Activated naive CD8-positive, alpha-beta T cell treated with anti-CD3 and anti-CD28 coated beads for 36 hours (primary cell): ENCODE data around the gene RBMS3. TPM values are rescaled to one million over a fixed set of nuclear protein-coding genes. Genes with fewer than 3 reads are reported as not detected.
"Not testable (repeated sequence)": the region's sequence is repeated elsewhere in the genome, so short reads cannot be mapped to it uniquely, and the experiment has no call there.

Experiments used
- DNase-seq: peaks from one replicate; pipeline ENCODE4 v3.0.0; 2021
- H3K27ac Mint-ChIP-seq: one replicate; pipeline ENCODE4 v1.8.0; 2022; ENCODE audit warnings: mild to moderate bottlenecking, moderate library complexity, mixed read lengths
- H3K27me3 Mint-ChIP-seq: one replicate; pipeline ENCODE4 v1.8.0; 2022; ENCODE audit warnings: mild to moderate bottlenecking, mixed read lengths
- H3K36me3 Mint-ChIP-seq: one replicate; pipeline ENCODE4 v1.8.0; 2021; ENCODE audit warnings: mild to moderate bottlenecking, mixed read lengths
- H3K4me1 Mint-ChIP-seq: one replicate; pipeline ENCODE4 v1.8.0; 2021; ENCODE audit warnings: mixed read lengths
- H3K4me3 Mint-ChIP-seq: one replicate; pipeline ENCODE4 v1.8.0; 2022; ENCODE audit warnings: mild to moderate bottlenecking, moderate library complexity, mixed read lengths
- H3K9me3 Mint-ChIP-seq: one replicate; pipeline ENCODE4 v1.8.0; 2022; ENCODE audit warnings: mixed read lengths
- total RNA-seq, 2 experiments: library from RNA; stranded (reverse); gene quantifications; one replicate each; pipeline ENCODE4 v1.2.3, GENCODE V29; 2021

RBMS3 gene
- total RNA-seq, 2 experiments from 2014 or later = 1.6 TPM

- H3K36me3 Mint-ChIP-seq = no peaks in the 10 kb centered on the region
- no peak overlapping the region for H3K4me3 Mint-ChIP-seq
- no peaks in the 10 kb centered on the region for H3K9me3 Mint-ChIP-seq
- H3K27me3 Mint-ChIP-seq = peaks cover 6% of the 10 kb centered on the region
- no peak for DNase-seq
- no peak overlapping the region for H3K27ac Mint-ChIP-seq
- no peaks in the 10 kb centered on the region for H3K4me1 Mint-ChIP-seq
These were observed 33.3 kb downstream of the RBMS3 start for GRCh38 chr3:29313981-29314726.

- H3K9me3 Mint-ChIP-seq = no peaks in the 10 kb centered on the region
- no peaks in the 10 kb centered on the region for H3K36me3 Mint-ChIP-seq
- H3K27me3 Mint-ChIP-seq = peaks cover 8% of the 10 kb centered on the region
- H3K4me1 Mint-ChIP-seq = no peaks in the 10 kb centered on the region
- H3K27ac Mint-ChIP-seq = no peak overlapping the region
- no peak overlapping the region for H3K4me3 Mint-ChIP-seq
- DNase-seq = no peak
These were observed 33.8 kb downstream of the RBMS3 start for GRCh38 chr3:29314727-29315088.

GRCh38 chr3:29317659-29318173 lies 36.8 kb downstream of the RBMS3 start:
- Mint-ChIP-seq H3K36me3 (no peaks in the 10 kb centered on the region), H3K4me3 (no peak overlapping the region), H3K27me3 (peaks cover 8% of the 10 kb centered on the region), H3K27ac (no peak overlapping the region), H3K9me3 (no peaks in the 10 kb centered on the region), H3K4me1 (no peaks in the 10 kb centered on the region)
- no peak for DNase-seq

- H3K9me3 Mint-ChIP-seq = no peaks in the 10 kb centered on the region
- no peaks in the 10 kb centered on the region for H3K4me1 Mint-ChIP-seq
- DNase-seq = no peak
- H3K36me3 Mint-ChIP-seq = no peaks in the 10 kb centered on the region
- H3K27ac Mint-ChIP-seq = no peak overlapping the region
- no peak overlapping the region for H3K4me3 Mint-ChIP-seq
- H3K27me3 Mint-ChIP-seq = peaks cover 8% of the 10 kb centered on the region
These were observed 37.4 kb downstream of the RBMS3 start for GRCh38 chr3:29318251-29318650.

GRCh38 chr3:29319262-29319661 lies 38.4 kb downstream of the RBMS3 start:
- DNase-seq = no peak
- peaks cover 5% of the 10 kb centered on the region for H3K27me3 Mint-ChIP-seq
- no peaks in the 10 kb centered on the region for H3K9me3 Mint-ChIP-seq
- H3K4me1 Mint-ChIP-seq = peaks cover 2% of the 10 kb centered on the region
- H3K36me3 Mint-ChIP-seq = no peaks in the 10 kb centered on the region
- H3K27ac Mint-ChIP-seq = no peak overlapping the region
- H3K4me3 Mint-ChIP-seq = no peak overlapping the region

- Mint-ChIP-seq H3K9me3 (no peaks in the 10 kb centered on the region), H3K4me3 (no peak overlapping the region), H3K4me1 (peaks cover 5% of the 10 kb centered on the region), H3K27ac (no peak overlapping the region), H3K27me3 (peaks cover 10% of the 10 kb centered on the region), H3K36me3 (no peaks in the 10 kb centered on the region)
- no peak for DNase-seq
These were observed 38.9 kb downstream of the RBMS3 start for GRCh38 chr3:29319798-29320197.

GRCh38 chr3:29322586-29322985 lies 41.7 kb downstream of the RBMS3 start:
- no peak overlapping the region for H3K27ac Mint-ChIP-seq
- no peaks in the 10 kb centered on the region for H3K36me3 Mint-ChIP-seq
- H3K4me3 Mint-ChIP-seq = no peak overlapping the region
- peaks cover 13% of the 10 kb centered on the region for H3K27me3 Mint-ChIP-seq
- H3K9me3 Mint-ChIP-seq = no peaks in the 10 kb centered on the region
- H3K4me1 Mint-ChIP-seq = peaks cover 5% of the 10 kb centered on the region
- DNase-seq = no peak

- H3K27me3 Mint-ChIP-seq = peaks cover 13% of the 10 kb centered on the region
- no peaks in the 10 kb centered on the region for H3K9me3 Mint-ChIP-seq
- H3K36me3 Mint-ChIP-seq = no peaks in the 10 kb centered on the region
- no peak overlapping the region for H3K27ac Mint-ChIP-seq
- DNase-seq = no peak
- peak overlapping the region; percentile 26 for H3K4me3 Mint-ChIP-seq
- H3K4me1 Mint-ChIP-seq = peaks cover 5% of the 10 kb centered on the region
These were observed 43.3 kb downstream of the RBMS3 start for GRCh38 chr3:29324180-29324651.

GRCh38 chr3:29326540-29326939 lies 45.7 kb downstream of the RBMS3 start:
- peaks cover 12% of the 10 kb centered on the region for H3K27me3 Mint-ChIP-seq
- H3K4me1 Mint-ChIP-seq, H3K4me3 Mint-ChIP-seq, H3K9me3 Mint-ChIP-seq, H3K36me3 Mint-ChIP-seq, DNase-seq, H3K27ac Mint-ChIP-seq: not testable (repeated sequence)

- no peak overlapping the region for H3K4me3 Mint-ChIP-seq
- no peaks in the 10 kb centered on the region for H3K4me1 Mint-ChIP-seq
- no peak for DNase-seq
- no peaks in the 10 kb centered on the region for H3K36me3 Mint-ChIP-seq
- H3K27ac Mint-ChIP-seq = no peak overlapping the region
- peaks cover 8% of the 10 kb centered on the region for H3K27me3 Mint-ChIP-seq
- no peaks in the 10 kb centered on the region for H3K9me3 Mint-ChIP-seq
These were observed 49.4 kb downstream of the RBMS3 start for GRCh38 chr3:29329986-29330890.

- Mint-ChIP-seq H3K4me1 (no peaks in the 10 kb centered on the region), H3K27ac (no peak overlapping the region), H3K4me3 (no peak overlapping the region), H3K27me3 (peaks cover 8% of the 10 kb centered on the region), H3K9me3 (no peaks in the 10 kb centered on the region), H3K36me3 (no peaks in the 10 kb centered on the region)
- no peak for DNase-seq
These were observed 50.2 kb downstream of the RBMS3 start for GRCh38 chr3:29331035-29331434.

- no peaks in the 10 kb centered on the region for H3K4me1 Mint-ChIP-seq
- H3K9me3 Mint-ChIP-seq = no peaks in the 10 kb centered on the region
- no peak overlapping the region for H3K4me3 Mint-ChIP-seq
- no peak for DNase-seq
- no peaks in the 10 kb centered on the region for H3K36me3 Mint-ChIP-seq
- no peak overlapping the region for H3K27ac Mint-ChIP-seq
- peaks cover 8% of the 10 kb centered on the region for H3K27me3 Mint-ChIP-seq
These were observed 50.8 kb downstream of the RBMS3 start for GRCh38 chr3:29331456-29332194.

GRCh38 chr3:29332195-29332637 lies 51.3 kb downstream of the RBMS3 start:
- Mint-ChIP-seq H3K27me3 (peaks cover 8% of the 10 kb centered on the region), H3K27ac (no peak overlapping the region), H3K4me1 (no peaks in the 10 kb centered on the region), H3K36me3 (no peaks in the 10 kb centered on the region), H3K9me3 (no peaks in the 10 kb centered on the region), H3K4me3 (no peak overlapping the region)
- DNase-seq = no peak

GRCh38 chr3:29333576-29333975 lies 52.7 kb downstream of the RBMS3 start:
- Mint-ChIP-seq H3K4me3 (no peak overlapping the region), H3K4me1 (no peaks in the 10 kb centered on the region), H3K27ac (no peak overlapping the region), H3K9me3 (no peaks in the 10 kb centered on the region), H3K27me3 (peaks cover 5% of the 10 kb centered on the region), H3K36me3 (no peaks in the 10 kb centered on the region)
- DNase-seq = no peak

GRCh38 chr3:29334706-29335105 lies 53.8 kb downstream of the RBMS3 start:
- no peaks in the 10 kb centered on the region for H3K9me3 Mint-ChIP-seq
- peaks cover 5% of the 10 kb centered on the region for H3K27me3 Mint-ChIP-seq
- no peak overlapping the region for H3K27ac Mint-ChIP-seq
- H3K4me3 Mint-ChIP-seq = no peak overlapping the region
- no peaks in the 10 kb centered on the region for H3K4me1 Mint-ChIP-seq
- DNase-seq = no peak
- no peaks in the 10 kb centered on the region for H3K36me3 Mint-ChIP-seq
